HEK293T (cell line): ENCODE results near the gene ESRP2.

Experiments
- ARNT ChIP-seq: fragments of 450-650 bp; IDR thresholded peaks from 2 replicates; pipeline ENCODE4 v1.6.1; 2017; ENCODE audit warnings: mild to moderate bottlenecking
- BHLHE40 ChIP-seq: fragments of 450-650 bp; IDR thresholded peaks from 2 replicates; pipeline ENCODE4 v1.6.1; 2016; ENCODE audit warnings: mild to moderate bottlenecking, moderate library complexity, borderline replicate concordance
- ELF4 ChIP-seq: fragments of 450-650 bp; IDR thresholded peaks from 2 replicates; pipeline ENCODE4 v1.6.1; 2017; ENCODE audit warnings: antibody characterized with exemption
- FOXM1 ChIP-seq: fragments of 450-650 bp; IDR thresholded peaks from 2 replicates; pipeline ENCODE4 v1.6.1; 2017; ENCODE audit warnings: mild to moderate bottlenecking, borderline replicate concordance
- HDGF ChIP-seq: fragments of 450-650 bp; IDR thresholded peaks from 2 replicates; pipeline ENCODE4 v1.6.1; 2017; ENCODE audit warnings: antibody characterized with exemption, borderline replicate concordance
- LEF1 ChIP-seq: fragments of 450-650 bp; IDR thresholded peaks from 2 replicates; pipeline ENCODE4 v1.6.1; 2017; ENCODE audit warnings: mild to moderate bottlenecking, borderline replicate concordance
- NFRKB ChIP-seq: fragments of 450-650 bp; IDR thresholded peaks from 2 replicates; pipeline ENCODE4 v1.6.1; 2016; ENCODE audit warnings: mild to moderate bottlenecking, moderate library complexity
- SP1 ChIP-seq: fragments of 450-650 bp; IDR thresholded peaks from 2 replicates; pipeline ENCODE4 v1.6.1; 2017
- SUZ12 ChIP-seq: fragments of 450-650 bp; IDR thresholded peaks from 2 replicates; pipeline ENCODE4 v1.6.1; 2016; ENCODE audit warnings: mild to moderate bottlenecking
- TARDBP ChIP-seq: fragments of 450-650 bp; IDR thresholded peaks from 2 replicates; pipeline ENCODE4 v1.6.1; 2016
- ZNF384 ChIP-seq: fragments of 450-650 bp; IDR thresholded peaks from 2 replicates; pipeline ENCODE4 v1.6.1; 2016
- TF ChIP-seq, protein P1 (sequence below): fragments of 450-650 bp; IDR thresholded peaks from 2 replicates; pipeline ENCODE4 v1.6.1; 2016

- TF ChIP-seq SP1 = no peak
- TF ChIP-seq SUZ12 = no peak
- TF ChIP-seq, protein P1, sequence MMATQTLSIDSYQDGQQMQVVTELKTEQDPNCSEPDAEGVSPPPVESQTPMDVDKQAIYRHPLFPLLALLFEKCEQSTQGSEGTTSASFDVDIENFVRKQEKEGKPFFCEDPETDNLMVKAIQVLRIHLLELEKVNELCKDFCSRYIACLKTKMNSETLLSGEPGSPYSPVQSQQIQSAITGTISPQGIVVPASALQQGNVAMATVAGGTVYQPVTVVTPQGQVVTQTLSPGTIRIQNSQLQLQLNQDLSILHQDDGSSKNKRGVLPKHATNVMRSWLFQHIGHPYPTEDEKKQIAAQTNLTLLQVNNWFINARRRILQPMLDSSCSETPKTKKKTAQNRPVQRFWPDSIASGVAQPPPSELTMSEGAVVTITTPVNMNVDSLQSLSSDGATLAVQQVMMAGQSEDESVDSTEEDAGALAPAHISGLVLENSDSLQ = no peak
- no peak for TF ChIP-seq ELF4
- TF ChIP-seq HDGF = no peak
- TF ChIP-seq FOXM1 = no peak
- no peak for TF ChIP-seq BHLHE40
- no peak for TF ChIP-seq LEF1
- no peak for TF ChIP-seq NFRKB
- no peak for TF ChIP-seq TARDBP
- TF ChIP-seq ZNF384 = no peak
- TF ChIP-seq ARNT = no peak
Measured at GRCh38 chr16:68282064-68282452, 46.1 kb upstream of the ESRP2 start.
